ENCODE results near the gene UCP3.

DNA sequence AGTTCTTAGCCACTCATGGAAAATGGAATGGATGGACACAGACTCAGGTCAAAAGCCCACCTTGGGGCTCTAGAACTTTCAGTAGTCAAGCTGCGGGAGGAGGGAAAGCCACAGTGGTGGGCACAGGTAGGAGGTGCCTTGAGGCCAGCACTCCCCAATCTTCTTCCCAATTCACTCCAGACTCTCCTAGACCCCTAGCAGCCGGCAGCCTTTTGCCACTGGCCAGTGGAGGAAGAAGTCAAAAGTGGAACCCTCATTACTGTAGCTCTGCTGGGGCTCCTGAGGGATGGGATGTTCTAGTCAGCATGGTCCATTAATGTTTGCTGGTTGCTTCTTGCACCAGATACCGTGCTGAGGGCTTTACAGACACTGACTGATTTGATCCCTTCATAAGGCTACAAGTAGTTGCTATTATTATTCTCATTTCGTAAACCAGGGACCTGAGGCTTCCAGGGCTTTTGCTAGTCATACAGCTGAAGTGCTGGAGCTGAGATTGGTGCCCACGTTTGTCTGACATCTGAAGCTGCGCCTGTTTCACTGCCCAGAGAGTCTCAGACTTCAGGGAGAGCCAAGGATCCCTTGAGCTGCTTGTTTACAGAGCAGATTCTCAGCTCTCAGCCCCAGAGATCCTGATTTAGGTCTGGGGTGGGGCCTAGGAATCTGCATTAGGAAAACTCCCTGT lies 1.1 kb downstream of the UCP3 start:
- TF ChIP-seq, protein P1, sequence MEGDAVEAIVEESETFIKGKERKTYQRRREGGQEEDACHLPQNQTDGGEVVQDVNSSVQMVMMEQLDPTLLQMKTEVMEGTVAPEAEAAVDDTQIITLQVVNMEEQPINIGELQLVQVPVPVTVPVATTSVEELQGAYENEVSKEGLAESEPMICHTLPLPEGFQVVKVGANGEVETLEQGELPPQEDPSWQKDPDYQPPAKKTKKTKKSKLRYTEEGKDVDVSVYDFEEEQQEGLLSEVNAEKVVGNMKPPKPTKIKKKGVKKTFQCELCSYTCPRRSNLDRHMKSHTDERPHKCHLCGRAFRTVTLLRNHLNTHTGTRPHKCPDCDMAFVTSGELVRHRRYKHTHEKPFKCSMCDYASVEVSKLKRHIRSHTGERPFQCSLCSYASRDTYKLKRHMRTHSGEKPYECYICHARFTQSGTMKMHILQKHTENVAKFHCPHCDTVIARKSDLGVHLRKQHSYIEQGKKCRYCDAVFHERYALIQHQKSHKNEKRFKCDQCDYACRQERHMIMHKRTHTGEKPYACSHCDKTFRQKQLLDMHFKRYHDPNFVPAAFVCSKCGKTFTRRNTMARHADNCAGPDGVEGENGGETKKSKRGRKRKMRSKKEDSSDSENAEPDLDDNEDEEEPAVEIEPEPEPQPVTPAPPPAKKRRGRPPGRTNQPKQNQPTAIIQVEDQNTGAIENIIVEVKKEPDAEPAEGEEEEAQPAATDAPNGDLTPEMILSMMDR (IDR thresholded peaks at IDR 0.05; ENCODE audit: insufficient read depth, low read depth, low read length) = no peak
- no peak for TF ChIP-seq EZH2 (IDR thresholded peaks at IDR 0.05; ENCODE audit: insufficient read depth, low read length)
